HG03442 (cell line): Measurements from ENCODE around the gene CRADD.

ENCODE experiments used
- ATAC-seq: cut with Tn5 transposase; IDR thresholded peaks from one replicate; pipeline ENCODE4 v1.9.1; 2021; ENCODE audit warnings: mild to moderate bottlenecking, moderate library complexity; ENCODE audit not compliant: unreplicated experiment

CRADD gene

DNA sequence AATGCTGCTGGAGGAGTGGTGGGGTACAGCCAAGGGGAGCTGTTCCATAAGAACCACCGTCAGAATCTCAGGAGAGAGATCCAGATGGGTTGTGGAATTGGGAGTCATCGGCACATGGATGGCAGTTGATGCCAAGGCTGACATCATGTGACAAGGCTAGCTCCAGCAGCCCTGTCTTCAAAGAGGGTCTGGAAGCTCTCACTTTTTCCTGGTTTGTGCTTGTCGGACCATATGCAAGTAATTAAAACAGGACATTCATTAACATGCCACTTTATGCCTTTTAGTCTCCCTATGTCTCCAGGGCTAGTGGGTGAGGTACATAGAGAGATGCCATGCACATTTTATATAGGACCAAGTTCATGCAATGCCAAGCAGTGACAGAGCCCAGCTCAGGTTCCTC lies 211.8 kb downstream of the CRADD start:
- ATAC-seq = no peak

DNA sequence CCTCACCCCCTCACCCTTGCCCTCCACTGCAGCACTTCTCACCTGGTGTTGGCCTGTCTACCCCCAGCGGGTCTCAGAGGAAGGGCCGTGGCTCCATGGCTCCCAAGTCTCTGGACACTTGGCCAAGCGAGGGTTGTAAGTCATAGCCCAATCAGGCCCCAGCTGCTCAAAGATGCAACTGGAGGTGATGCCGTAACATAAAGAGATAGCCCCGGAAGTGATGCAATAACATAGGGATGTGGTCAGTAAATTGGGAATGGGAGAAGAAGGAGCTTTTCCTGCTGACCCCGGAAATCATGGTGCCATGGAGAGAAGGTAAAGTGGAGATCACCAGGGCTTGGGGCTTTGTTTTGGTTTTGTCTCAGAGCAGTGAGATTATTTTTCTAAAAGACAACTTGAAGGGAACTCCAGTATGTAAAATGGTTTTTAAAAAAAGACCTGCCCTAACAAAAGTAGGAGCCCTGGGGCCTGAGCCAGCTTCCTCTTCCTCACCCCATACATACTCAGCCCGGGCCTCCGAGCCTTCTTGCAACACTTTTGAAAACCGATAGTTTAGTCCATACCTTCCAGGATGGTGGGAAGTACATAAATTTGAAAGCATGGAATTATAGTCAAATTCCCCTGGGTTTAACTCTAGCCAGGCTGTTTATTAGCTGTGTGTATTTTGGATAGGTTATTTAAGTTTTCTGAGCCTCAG lies 212.5 kb downstream of the CRADD start:
- no peak for ATAC-seq

GRCh38 chr12:93892423-93893268 lies 215.5 kb downstream of the CRADD start:
- no peak for ATAC-seq

- no peak for ATAC-seq
Observed at GRCh38 chr12:93894391-93895088, 217.4 kb downstream of the CRADD start.

- no peak for ATAC-seq
Observed at GRCh38 chr12:93895089-93895445, 217.9 kb downstream of the CRADD start.

DNA sequence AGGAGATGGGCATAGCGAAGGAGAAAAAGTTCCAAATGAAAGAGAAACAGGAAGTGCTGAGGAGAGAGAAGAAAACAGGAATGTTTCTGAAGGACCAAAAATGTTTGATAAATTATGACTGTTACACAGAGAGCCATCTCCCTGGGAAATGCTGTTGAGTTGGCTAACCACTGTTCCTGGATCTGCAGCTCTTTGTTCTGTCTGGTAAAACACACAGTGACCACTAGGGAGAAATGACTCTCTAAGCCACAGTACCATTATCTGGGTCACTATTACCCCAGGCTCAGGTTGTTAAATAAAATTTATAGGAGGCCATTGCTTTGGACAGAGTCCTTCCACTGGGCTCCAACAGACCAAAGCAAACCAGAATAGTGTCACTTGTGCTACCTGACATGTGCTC lies 219.3 kb downstream of the CRADD start:
- no peak for ATAC-seq

GRCh38 chr12:93896952-93897351 lies 219.8 kb downstream of the CRADD start:
- ATAC-seq = no peak

DNA sequence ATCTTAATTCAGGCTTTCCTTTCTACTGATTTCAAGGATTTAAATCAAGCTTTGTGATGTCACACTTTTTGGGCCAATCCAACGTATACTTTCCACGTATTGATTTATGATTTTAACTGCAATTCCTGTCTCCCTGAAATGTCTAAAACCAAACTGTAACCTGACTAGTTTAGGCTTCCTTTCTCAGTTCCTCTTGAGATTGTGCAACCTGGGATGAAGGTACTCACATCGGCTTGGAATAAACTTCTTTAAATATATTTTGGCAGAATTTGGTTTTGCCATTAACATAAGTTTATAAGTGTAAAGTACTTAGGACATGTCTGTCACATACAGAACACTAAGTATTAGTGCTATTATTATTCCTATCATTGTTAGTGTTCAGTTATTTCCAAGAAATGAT lies 224.6 kb downstream of the CRADD start:
- ATAC-seq = no peak

DNA sequence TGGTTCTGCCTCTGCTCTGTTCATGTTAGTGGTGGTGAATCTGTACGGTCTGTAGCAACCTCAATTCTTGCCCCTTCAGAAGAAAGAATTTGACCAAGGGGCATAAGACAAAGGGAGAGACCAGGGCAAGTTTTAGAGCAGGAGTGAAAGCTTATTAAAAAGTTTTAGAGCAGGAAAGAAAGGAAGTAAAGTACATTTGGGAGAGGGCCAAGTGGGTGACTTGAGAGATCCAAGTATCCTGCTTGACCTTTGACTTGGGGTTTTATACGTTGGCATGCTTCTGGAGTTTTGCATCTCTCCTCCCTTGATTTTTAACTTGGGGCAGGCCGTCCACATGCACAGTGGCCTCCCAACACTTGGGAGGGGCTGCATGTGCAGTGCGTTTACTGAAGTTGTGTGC lies 225.0 kb downstream of the CRADD start:
- no peak for ATAC-seq

DNA sequence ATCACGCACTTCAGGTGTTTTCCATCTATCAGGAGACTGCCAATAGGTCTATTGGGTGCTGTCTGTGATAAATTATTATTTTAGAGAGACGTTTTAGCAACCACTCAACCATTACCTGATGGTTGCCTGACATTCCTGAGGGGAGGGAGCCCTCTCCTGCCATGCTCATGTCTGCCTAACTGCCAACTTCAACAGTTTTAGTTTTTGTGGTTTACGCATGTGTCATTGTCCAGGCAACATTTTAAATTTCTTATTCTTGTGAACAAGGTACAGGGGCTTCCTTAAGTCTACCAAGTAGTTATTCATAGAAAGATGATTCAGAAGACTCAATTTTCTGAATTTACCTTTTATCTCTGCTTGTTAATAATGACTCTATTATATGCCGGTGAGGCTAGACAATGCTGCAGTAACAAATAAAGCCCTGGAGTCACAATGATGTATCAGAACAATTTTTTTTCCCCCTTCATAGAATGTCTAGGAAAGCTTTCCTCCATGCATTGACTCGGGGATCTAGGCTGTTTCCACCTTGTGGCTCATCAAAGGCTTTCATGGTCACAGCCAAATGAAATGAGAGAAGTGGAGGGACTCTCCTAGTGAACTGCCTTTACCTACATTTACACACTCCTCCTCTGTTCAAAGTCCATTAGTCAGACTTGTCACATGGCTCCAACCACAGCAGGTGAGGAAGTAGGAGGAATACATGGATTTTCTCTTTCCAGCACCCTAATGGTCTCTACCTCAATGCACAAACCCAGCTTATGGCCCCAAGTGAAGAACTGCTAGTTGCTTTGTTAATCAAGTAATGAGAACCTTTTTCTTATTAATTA lies 225.8 kb downstream of the CRADD start:
- no peak for ATAC-seq

GRCh38 chr12:93904124-93904523 lies 226.9 kb downstream of the CRADD start:
- no peak for ATAC-seq

GRCh38 chr12:93908264-93908663 lies 231.1 kb downstream of the CRADD start:
- ATAC-seq = no peak

DNA sequence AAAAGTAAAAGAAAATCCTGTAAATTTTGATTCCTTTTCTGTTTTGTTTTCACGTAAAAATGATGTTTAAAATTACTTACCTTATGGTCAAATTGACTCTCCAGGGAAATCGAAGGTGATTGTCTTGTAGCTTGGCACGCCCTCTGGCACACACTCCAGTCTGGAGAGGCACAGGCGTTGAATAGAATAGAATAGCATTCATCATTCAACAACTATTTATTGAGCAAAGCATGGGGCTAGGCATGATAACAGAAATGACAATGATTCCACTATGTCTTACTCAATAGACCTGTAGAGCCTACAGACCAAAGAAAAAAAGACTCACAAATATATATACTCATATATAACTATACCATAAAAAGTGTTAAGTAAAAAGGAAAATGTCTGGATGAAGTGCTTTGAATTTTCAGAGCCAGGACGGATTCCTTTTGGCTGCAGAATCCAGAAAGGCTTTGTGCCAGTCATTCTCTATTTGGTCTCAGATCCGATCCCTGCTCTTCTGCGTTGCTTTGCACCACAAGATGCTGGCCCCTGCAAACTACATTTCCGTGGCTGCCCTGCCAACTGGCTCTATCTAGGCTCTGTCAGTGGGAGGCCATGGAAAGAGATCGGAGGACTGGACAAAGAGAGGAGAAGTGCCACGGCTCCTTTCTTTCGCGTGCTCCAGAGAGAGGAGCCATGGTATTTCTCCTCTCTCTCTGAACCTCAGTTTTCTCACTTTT lies 231.8 kb downstream of the CRADD start:
- no peak for ATAC-seq

DNA sequence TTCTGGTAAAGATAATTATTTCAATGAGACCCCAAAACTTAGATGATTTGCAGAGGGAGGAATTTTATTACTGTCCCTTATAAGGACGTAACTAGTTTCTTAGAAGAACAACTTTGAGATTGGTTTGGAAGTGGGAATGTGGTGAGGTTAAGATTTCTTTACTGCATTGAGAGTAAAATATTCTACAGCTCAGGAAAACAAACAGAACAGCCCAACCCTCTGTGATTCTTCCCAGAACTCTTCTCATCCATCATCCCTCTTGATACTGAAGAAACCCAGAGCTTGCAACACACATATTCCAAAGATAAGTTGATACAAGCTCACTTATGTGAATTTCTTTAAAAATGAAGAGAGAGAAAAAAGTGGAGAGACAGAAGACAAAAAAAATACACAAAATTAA lies 234.2 kb downstream of the CRADD start:
- no peak for ATAC-seq

DNA sequence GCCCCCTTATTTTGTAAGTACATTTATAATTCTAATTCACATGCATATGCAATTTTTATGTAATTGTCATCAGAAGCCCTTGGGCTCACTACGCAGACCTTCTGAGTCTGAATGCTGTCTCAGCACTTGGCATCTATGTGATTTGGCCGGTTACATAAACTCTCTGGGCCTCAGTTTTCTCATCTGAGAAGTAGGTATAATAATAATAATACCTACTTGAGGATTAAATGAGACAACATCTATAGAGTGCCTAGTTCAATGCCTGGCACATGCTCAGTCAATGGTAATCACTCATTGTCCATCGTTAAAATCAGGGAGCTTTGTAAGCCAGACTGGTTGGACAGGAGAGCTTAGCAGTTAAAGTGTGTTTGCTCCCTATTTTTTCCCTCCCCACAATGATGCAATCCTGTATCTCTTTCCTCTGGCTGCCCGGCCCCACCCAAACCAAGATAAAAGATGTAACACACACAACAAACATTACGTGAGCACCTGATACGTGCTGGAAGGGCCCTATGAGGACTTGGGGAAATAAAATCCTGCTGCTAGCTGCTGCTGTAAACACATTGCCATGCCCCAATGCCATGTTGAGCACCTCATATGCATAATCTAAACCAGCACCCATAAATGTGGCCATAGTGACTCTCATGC lies 235.0 kb downstream of the CRADD start:
- ATAC-seq = no peak

DNA sequence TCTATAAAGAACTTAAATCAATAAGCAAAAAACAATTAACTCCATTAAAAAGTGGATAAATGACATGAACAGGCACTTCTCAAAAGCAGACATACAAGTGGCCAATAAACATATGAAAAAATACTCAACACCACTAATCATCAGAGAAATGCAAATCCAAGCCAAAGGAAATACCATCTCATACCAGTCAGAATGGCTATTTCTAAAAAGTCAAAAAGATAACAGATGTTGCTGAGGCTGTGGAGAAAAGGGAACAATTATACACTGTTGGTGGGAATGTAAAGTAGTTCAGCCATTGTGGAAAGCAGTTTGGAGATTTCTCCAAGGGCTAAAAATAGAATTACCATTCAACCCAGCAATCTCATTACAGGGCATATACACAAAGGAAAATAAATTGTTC lies 236.7 kb downstream of the CRADD start:
- no peak for ATAC-seq

GRCh38 chr12:93914281-93914680 lies 237.1 kb downstream of the CRADD start:
- no peak for ATAC-seq

GRCh38 chr12:93915411-93915810 lies 238.2 kb downstream of the CRADD start:
- no peak for ATAC-seq

GRCh38 chr12:93916402-93916801 lies 239.2 kb downstream of the CRADD start:
- ATAC-seq = no peak

GRCh38 chr12:93918262-93918661 lies 241.1 kb downstream of the CRADD start:
- ATAC-seq = no peak
